GM19238 (cell line): ENCODE results near the gene SYN1.

Source experiments
- DNase-seq: peaks from one replicate; pipeline ENCODE4 v3.0.0; 2011; ENCODE audit warnings: low spot score; ENCODE audit not compliant: insufficient read length

SYN1 gene

DNA sequence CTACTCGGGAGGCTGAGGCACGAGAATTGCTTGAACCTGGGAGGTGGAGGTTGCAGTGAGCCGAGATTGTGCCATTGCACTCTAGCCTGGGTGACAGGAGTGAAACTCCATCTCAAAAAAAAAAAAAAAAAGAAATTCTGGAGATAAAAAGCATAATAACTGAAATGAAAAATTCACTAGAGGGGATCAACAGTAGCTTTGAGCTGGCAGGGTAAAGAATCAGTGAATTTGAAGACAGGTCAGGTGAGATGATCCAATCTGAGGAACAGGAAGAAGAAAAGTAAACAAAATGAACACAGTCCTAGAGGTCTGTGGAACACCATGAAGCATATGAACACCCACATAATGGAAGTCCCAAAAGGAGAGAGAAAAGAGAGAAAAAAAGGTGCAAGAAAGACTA, 22.4 kb downstream of the SYN1 start:
- DNase-seq: no peak

DNA sequence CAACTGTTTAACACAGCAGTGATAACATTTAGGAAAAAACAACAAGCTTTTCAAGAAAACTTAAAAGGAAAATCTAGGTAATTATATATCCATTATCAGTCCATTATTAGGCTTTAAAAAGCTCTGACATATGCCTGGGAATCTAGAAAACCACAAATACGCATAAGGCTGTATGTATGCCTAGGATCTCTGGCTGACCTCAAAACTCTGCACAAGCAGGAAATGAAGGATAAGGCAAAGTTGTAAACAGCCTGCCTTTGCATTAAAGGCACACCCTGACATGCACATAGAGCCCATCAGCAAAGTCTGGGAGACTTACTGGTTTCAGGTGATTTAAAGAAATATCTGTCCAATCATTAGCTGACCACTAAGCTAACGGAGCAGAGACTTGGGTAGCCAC, 23.4 kb downstream of the SYN1 start:
- DNase-seq: no peak

- no peak for DNase-seq
Observed at GRCh38 chrX:47595716-47596251, 23.9 kb downstream of the SYN1 start.

- DNase-seq: no peak
Observed at GRCh38 chrX:47593522-47593921, 26.1 kb downstream of the SYN1 start.

DNA sequence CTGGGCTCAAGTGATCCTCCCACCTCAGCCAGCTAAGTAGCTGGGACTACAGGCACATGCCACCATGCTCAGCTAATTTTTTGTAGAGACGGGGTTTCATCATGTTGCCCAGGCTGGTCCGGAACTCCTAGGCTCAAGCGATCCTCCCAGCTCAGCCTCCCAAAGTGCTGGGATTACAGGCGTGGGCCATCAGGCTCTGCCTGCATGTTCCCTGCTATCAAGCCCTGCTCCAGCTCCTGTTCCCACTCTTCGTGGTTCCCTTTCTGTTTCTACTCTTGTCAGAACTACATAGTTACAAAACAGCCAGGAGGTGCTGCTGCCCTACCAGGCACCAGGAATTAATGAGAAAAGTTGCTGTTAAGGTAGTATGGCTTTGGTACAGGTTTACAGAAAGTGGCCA, 28.7 kb downstream of the SYN1 start:
- DNase-seq: no peak

DNA sequence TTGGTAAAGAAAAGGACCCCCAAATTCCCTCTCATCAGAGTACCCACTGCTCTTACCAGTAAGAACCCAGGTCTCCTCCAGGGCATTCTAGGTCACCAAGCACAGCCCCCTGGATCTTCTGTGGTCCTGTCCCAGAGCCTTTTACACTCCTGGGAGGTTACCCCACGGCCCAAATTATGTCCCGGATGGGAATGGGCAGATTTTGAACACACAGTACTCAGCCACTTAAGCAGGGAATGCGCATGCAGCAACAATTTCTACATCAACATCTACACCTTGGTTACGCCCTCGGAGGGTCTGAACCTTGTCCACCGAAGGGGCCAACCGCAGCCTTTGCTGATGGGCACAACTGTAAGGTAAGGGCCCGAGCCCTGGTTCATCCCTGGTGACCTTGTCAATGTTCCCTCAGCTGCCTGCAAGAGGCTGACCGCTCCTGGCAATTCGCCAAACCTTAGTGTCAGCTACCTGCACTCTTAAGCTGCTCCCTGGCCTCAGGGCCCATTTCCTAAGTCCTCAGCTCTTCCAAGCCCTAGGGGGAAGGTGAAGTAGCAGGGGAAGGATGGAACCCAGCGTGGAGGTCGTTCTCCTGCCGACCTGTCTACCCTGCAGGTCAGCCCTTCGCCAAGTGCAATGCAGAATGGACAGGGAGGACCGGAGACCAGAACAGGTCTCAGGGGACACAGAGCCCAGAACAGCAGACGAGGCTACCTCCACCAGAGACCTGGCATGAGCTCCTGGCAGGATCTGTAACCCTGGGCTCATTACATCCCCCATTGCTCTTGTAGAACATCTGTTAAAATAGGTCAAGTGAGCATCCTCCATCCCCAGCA, 31.5 kb downstream of the SYN1 start:
- DNase-seq: no peak

- DNase-seq: no peak
Observed at GRCh38 chrX:47587091-47587891, 32.4 kb downstream of the SYN1 start.

DNA sequence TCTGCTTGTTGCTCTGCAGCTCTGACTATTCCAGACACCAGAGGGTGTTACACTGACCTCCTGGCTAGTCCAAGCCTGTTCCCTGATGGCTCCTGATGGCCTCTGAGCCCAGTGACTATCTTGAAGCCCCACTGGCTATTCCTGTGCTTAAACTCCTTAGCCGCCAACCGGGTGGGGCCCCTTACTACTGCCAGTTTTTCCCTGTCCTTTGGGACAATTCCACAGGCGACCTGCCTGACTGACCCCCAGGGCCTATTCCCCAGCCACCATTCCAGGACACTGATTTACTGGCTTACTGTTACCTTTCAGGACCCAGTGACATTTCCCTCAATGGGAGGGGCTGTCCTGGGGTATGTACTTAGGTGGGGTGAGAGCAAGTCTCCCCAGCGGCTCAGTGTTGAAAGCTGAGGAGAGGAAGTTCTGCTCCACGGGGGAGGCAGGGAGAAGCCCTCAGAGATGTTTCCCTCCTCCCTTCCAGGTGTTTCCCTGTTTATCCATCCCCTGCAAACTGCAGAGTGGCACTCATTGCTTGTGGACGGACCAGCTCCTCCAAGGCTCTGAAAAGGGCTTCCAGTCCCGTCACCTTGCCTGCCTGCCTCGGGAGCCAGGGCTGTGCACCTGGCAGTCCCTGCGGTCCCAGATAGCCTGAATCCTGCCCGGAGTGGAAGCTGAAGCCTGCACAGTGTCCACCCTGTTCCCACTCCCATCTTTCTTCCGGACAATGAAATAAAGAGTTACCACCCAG, 33.4 kb downstream of the SYN1 start:
- DNase-seq: no peak

DNA sequence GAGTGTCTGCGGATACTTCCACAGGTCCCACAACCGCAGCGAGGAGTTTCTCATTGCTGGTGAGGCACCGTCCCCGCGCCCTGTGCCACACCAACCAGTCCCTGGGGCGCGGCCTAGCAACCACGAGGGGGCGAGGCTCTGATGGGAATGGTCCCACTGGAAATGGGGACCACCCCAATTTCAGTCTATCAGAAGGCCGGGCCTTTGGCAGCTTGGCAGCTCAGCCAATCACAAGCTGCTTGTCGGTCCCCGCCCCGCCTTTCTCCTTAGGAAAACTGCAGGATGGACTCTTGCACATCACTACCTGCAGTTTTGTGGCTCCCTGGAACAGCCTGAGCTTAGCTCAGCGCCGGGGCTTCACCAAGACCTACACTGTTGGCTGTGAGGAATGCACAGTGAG, 34.4 kb downstream of the SYN1 start:
- no peak for DNase-seq

DNA sequence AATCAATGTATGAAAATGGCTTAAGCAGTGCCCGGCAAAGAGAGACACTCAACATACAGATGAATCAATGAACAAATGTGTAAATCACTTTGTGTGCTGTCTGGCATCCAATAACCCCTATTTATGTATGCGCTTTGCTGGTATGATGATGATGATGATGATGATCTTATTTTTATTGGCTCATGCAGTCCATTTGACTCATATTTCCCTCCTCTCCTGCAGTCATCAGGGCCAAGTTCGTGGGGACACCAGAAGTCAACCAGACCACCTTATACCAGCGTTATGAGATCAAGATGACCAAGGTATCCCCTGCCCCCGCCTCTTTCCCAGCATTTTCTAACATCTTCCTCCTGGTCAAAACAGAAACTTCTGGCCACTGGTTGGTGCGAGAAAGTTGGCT, 34.9 kb downstream of the SYN1 start:
- DNase-seq: no peak

GRCh38 chrX:47583240-47583861, 36.3 kb downstream of the SYN1 start:
- no peak for DNase-seq

DNA sequence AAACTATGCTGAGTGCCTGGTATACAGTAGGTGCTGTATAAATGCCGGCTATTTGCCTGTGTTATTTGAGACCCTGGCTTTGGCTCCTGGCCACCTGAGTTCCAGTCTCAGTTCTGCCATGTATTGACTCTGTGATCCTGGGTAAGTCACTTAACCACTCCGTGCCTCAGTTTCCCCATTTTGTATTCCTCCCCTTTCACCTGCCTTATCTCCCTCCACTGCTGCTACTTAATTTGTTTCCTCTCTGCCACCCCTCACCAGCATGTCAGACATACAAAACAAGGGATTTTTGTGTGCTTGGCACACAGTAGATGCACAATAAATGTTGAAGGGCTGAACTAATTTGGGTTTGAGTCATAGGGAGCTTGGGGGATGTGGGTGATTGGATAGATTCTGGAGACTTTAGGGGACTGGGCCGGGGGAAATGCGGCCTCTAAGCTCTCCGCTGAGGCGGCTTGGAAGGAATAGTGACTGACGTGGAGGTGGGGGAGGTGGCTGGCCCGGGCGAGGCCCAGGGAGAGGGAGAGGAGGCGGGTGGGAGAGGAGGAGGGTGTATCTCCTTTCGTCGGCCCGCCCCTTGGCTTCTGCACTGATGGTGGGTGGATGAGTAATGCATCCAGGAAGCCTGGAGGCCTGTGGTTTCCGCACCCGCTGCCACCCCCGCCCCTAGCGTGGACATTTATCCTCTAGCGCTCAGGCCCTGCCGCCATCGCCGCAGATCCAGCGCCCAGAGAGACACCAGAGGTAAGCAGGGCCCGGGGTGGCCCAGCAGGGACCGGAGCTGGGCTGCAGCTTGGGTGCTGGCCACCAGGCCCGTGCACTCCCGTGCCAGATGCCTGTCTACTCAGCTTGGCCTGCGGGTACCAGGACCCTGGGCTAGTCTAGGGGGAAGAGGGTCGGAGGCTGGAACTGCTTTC, 37.7 kb downstream of the SYN1 start, which contains the start of gene TIMP1:
TSS of gene TIMP1 (plus strand) at position 706 of the 917 bp plus-strand sequence. CDS start 980 bp downstream, outside the sequence.
- peak; percentile 73 for DNase-seq

DNA sequence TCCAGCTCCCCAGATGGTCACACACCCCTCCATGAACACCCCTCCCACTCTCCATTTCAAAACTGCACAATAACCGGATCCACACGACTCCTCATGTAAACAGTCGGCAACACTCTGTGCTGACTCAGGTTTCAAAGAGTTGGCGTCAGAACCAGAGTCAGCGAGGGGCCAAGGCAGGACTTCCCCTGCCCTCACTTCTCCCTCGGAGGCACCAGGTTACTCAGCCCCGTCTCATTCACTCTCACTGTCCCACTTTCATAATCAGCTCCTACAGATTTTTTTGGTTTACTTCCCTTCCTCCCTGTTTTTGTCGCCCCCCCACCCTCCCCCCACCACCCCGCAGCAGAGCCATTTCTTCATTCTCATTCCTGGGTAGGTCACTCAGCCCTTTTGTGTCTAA, 40.1 kb downstream of the SYN1 start:
- DNase-seq: no peak

DNA sequence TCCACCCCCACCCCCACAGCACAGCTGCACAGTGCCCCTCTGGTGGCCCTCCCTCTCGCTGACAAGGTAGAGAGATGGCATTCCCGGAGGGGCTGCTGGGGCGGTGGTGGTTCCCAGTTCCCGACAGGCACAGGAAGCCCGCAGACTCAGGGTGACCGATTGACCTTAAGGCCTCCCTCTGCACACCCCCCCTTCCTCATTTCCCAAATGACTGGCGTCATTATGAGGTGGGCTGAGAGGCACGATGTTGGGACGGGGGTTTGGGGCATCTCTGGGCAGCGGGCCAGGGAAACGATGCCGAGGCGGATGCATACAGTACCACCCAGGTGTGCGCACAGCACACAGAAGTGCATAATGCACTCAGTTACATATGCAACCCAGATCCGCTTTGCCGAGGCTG, 41.0 kb downstream of the SYN1 start:
- DNase-seq: no peak

GRCh38 chrX:47577901-47578300, 41.8 kb downstream of the SYN1 start:
- no peak for DNase-seq

DNA sequence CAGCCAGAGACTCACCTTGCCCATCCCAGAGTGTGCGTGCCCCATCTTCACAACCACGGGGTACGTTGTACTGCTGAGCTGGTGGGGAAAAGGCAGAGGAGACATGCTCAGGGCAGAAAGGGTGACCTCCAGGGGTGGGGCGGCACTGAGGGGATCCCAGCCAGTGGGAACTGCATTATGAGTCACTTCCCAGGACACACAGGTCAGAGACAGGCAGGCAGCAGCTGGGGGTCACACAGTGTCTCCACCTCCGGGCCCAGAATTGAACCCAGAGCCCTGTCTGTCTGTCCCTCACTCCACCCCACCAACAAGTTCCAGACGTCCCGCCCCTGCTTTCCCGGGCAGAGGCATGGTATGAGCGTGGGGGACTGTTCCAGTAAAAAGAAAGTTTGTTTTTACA, 42.2 kb downstream of the SYN1 start:
- no peak for DNase-seq

GRCh38 chrX:47576021-47576898, 43.4 kb downstream of the SYN1 start:
- DNase-seq: no peak

GRCh38 chrX:47574547-47575301, 44.9 kb downstream of the SYN1 start:
- DNase-seq: no peak
